Measurements from ENCODE around the gene PTPN21.

The PTPN21 gene

GRCh38 chr14:88554457-88555286 lies at the start of gene PTPN21:
Gene PTPN21, minus strand, starts transcription at chr14:88555007. Its CDS starts 4,590 bp downstream, at chr14:88550417.
- peak; percentile 77 for DNase-seq (ENCODE audit: low read depth)
- peak within 1 kb of the TSS; percentile 60 for H3K4me3 ChIP-seq (ENCODE audit: low read length)
- no peak for TF ChIP-seq CTCF (IDR thresholded peaks at IDR 0.05; ENCODE audit: insufficient read depth, low read depth, low read length, missing control alignments)

GRCh38 chr14:88604212-88604611 lies 49.4 kb upstream of the PTPN21 start:
- DNase-seq (ENCODE audit: low read depth) = no peak
- no peak overlapping the region for H3K4me3 ChIP-seq (ENCODE audit: low read length)

GRCh38 chr14:88599761-88600439 lies 45.1 kb upstream of the PTPN21 start:
- TF ChIP-seq CTCF (IDR thresholded peaks at IDR 0.05; ENCODE audit: insufficient read depth, low read depth, low read length, missing control alignments) = no peak
- H3K4me3 ChIP-seq (ENCODE audit: low read length) = no peak overlapping the region
- DNase-seq (ENCODE audit: low read depth) = no peak

More at GRCh38 chr14:88604212-88604611, 49.4 kb upstream of the PTPN21 start:
- no peak for TF ChIP-seq CTCF (IDR thresholded peaks at IDR 0.05; ENCODE audit: insufficient read depth, low read depth, low read length, missing control alignments)

- DNase-seq (ENCODE audit: low read depth) = no peak
- no peak for TF ChIP-seq CTCF (IDR thresholded peaks at IDR 0.05; ENCODE audit: insufficient read depth, low read depth, low read length, missing control alignments)
- H3K4me3 ChIP-seq (ENCODE audit: low read length) = no peak overlapping the region
Measured at GRCh38 chr14:88599326-88599725, 44.5 kb upstream of the PTPN21 start.

GRCh38 chr14:88598097-88598675 lies 43.4 kb upstream of the PTPN21 start:
- no peak for TF ChIP-seq CTCF (IDR thresholded peaks at IDR 0.05; ENCODE audit: insufficient read depth, low read depth, low read length, missing control alignments)
- no peak for DNase-seq (ENCODE audit: low read depth)
- H3K4me3 ChIP-seq (ENCODE audit: low read length) = no peak overlapping the region

- no peak overlapping the region for H3K4me3 ChIP-seq (ENCODE audit: low read length)
- TF ChIP-seq CTCF (IDR thresholded peaks at IDR 0.05; ENCODE audit: insufficient read depth, low read depth, low read length, missing control alignments) = no peak
Measured at GRCh38 chr14:88597601-88598000, 42.8 kb upstream of the PTPN21 start.

More at GRCh38 chr14:88597601-88598000, 42.8 kb upstream of the PTPN21 start:
- no peak for DNase-seq (ENCODE audit: low read depth)

Measured in epithelial cell of esophagus (primary cell).